Endothelial cell of umbilical vein (primary cell): Measurements from ENCODE around the gene FLNB. TPM values are rescaled to one million over a fixed set of nuclear protein-coding genes. Genes with fewer than 3 reads are reported as not detected.

Source experiments
- BruUV-seq: library from RNA; stranded (reverse); fragments of 400-500 nt; replicated peaks from 2 replicates; lab custom pipeline; 2021; lab: Mats Ljungman, UMichigan
- CTCF ChIA-PET: fragments of 300-600, 350-600 bp; sonication (Branson Sonifier 250); formaldehyde crosslinking; loops from one replicate; lab custom pipeline; 2021; ENCODE audit warnings: antibody characterized with exemption, inconsistent platforms; lab: Charles Lee
- POLR2A ChIA-PET: fragments of 300-600, 350-600 bp; sonication (Branson Sonifier 250); formaldehyde crosslinking; loops from one replicate; lab custom pipeline; 2021; ENCODE audit warnings: antibody characterized with exemption, inconsistent platforms; lab: Charles Lee
- DNase-seq: peaks from one replicate; pipeline ENCODE4 v3.0.0-alpha.2; 2011; ENCODE audit warnings: low read depth, low spot score
- FAIRE-seq: peaks from 2 replicates; lab custom pipeline; 2011; peaks lifted over from hg19 to GRCh38; lab: Jason Lieb, UNC
- H2AFZ ChIP-seq: 2 replicates; pipeline ENCODE4 v1.6.0; 2012; ENCODE audit warnings: low read depth, low read length, control low read depth, inconsistent platforms
- H3K27ac ChIP-seq: 2 replicates; pipeline ENCODE4 v1.5.1; 2011; ENCODE audit warnings: low read depth, mild to moderate bottlenecking, control low read depth, low read length, moderate library complexity; ENCODE audit not compliant: insufficient read depth
- H3K27me3 ChIP-seq, 2 experiments: 2 replicates each; pipeline versions ENCODE4 v1.6.0 to v1.6.1; 2011; ENCODE audit warnings: low read length in 2 of 2, mixed read lengths in 1 of 2; ENCODE audit not compliant: control insufficient read depth in 2 of 2, insufficient read depth in 2 of 2
- H3K36me3 ChIP-seq, 2 experiments: 2 replicates in 1 of 2; 3 replicates in 1 of 2; pipeline ENCODE4 v1.5.1; 2011; ENCODE audit warnings: low read length in 2 of 2, mild to moderate bottlenecking in 1 of 2, moderate library complexity in 1 of 2; ENCODE audit not compliant: control insufficient read depth in 2 of 2, insufficient read depth in 2 of 2; ENCODE audit errors: extremely low read depth in 1 of 2
- H3K4me1 ChIP-seq: 3 replicates; pipeline ENCODE4 v1.5.1; 2011; ENCODE audit warnings: mild to moderate bottlenecking, low read length; ENCODE audit not compliant: control insufficient read depth, insufficient read depth; ENCODE audit errors: extremely low read depth
- H3K4me2 ChIP-seq: 2 replicates; pipeline ENCODE4 v1.6.1; 2011; ENCODE audit warnings: low read length, control low read depth, mixed read lengths; ENCODE audit not compliant: insufficient read depth
- H3K4me3 ChIP-seq, 3 experiments: fragments of 200-600 bp in 1 of 3; sonication (generic), shearing (Covaris generic) in 1 of 3; replicated peaks in 1 of 3; 2 replicates each; pipeline ENCODE4 v1.5.1; 2011 to 2016; ENCODE audit warnings: control low read depth in 3 of 3, low read length in 3 of 3, mild to moderate bottlenecking in 2 of 3, inconsistent platforms in 1 of 3, low read depth in 1 of 3, moderate library complexity in 1 of 3; ENCODE audit not compliant: insufficient read depth in 1 of 3
- H3K79me2 ChIP-seq: 2 replicates; pipeline ENCODE4 v1.6.0; 2012; ENCODE audit warnings: low read length, inconsistent platforms; ENCODE audit not compliant: control insufficient read depth, insufficient read depth
- H3K9ac ChIP-seq: replicated peaks from 2 replicates; pipeline ENCODE3; 2011; ENCODE audit warnings: low read length, control low read depth; ENCODE audit not compliant: insufficient read depth; ENCODE audit errors: extremely low read depth
- H3K9me1 ChIP-seq: replicated peaks from 3 replicates; pipeline ENCODE4 v1.6.0; 2011; ENCODE audit warnings: mild to moderate bottlenecking, low read length; ENCODE audit not compliant: control insufficient read depth, insufficient read depth; ENCODE audit errors: extremely low read depth
- H3K9me3 ChIP-seq: replicated peaks from 2 replicates; pipeline ENCODE4 v1.5.1; 2012; ENCODE audit warnings: low read length, inconsistent platforms; ENCODE audit not compliant: control insufficient read depth, insufficient read depth
- H4K20me1 ChIP-seq: replicated peaks from 2 replicates; pipeline ENCODE3; 2011; ENCODE audit warnings: mild to moderate bottlenecking, low read length; ENCODE audit not compliant: control insufficient read depth, insufficient read depth; ENCODE audit errors: extremely low read depth
- EZH2 ChIP-seq: IDR thresholded peaks from 2 replicates; pipeline ENCODE4 v1.6.1; 2012; ENCODE audit warnings: borderline replicate concordance, low read depth, mild to moderate bottlenecking, moderate library complexity, low read length, inconsistent platforms; ENCODE audit not compliant: severe bottlenecking
- FOS ChIP-seq: IDR thresholded peaks from 2 replicates; pipeline ENCODE4 v1.6.1; 2011; ENCODE audit warnings: mild to moderate bottlenecking, low read length, moderate library complexity, borderline replicate concordance; ENCODE audit not compliant: insufficient read depth
- GATA2 ChIP-seq: IDR thresholded peaks from 2 replicates; pipeline ENCODE4 v1.7.0; 2011; ENCODE audit warnings: low read depth, mild to moderate bottlenecking, moderate library complexity, mixed read lengths, low read length; ENCODE audit not compliant: insufficient read length, insufficient read depth
- JUN ChIP-seq: IDR thresholded peaks from 2 replicates; pipeline ENCODE4 v1.6.1; 2011; ENCODE audit warnings: borderline replicate concordance, low read depth; ENCODE audit not compliant: insufficient read length, insufficient read depth
- MYC ChIP-seq: IDR thresholded peaks from one replicate; pipeline ENCODE4 v1.6.1; 2011; ENCODE audit warnings: mild to moderate bottlenecking, low read depth, low read length
- POLR2A ChIP-seq: IDR thresholded peaks from 2 replicates; pipeline ENCODE4 v1.6.1; 2012; ENCODE audit warnings: low read depth, mild to moderate bottlenecking, control low read depth, low read length
- POLR2AphosphoS5 ChIP-seq: IDR thresholded peaks from 2 replicates; pipeline ENCODE4 v1.6.1; 2012; ENCODE audit warnings: low read depth, mild to moderate bottlenecking, control low read depth, low read length, moderate library complexity; ENCODE audit not compliant: insufficient read depth
- dilution Hi-C: fragments of 300-500 bp; cut with MboI; formaldehyde crosslinking; loops from one replicate; pipeline ENCODE4 v1.15.0; 2019; ENCODE audit warnings: low sequenced_read_pairs; ENCODE audit not compliant: extremely low pct_ligation_motif_present
- intact Hi-C: fragments of 100-400 bp; cut with micrococcal nuclease; formaldehyde crosslinking; loops from one replicate; pipeline ENCODE4 v1.10.0; 2022
- polyA plus RNA-seq, 4 experiments: library from polyadenylated mRNA; depleted of rRNA in 3 of 4; stranded (reverse) in 3 of 4; unstranded in 1 of 4; fragments of >200 nt; gene quantifications; 2 replicates each; pipeline versions ENCODE4 v1.2.1 to v1.2.3, GENCODE V29; 2011 to 2012; ENCODE audit warnings: missing spikeins in 1 of 4
- total RNA-seq: library from RNA; stranded (reverse); gene quantifications from 2 replicates; pipeline ENCODE4 v1.2.3, GENCODE V29; 2021
- TF ChIP-seq, protein P1 (sequence below), 2 donors: IDR thresholded peaks; 1 replicate in 1 of 2; 2 replicates in 1 of 2; pipeline ENCODE4 v1.5.1; 2011; ENCODE audit warnings: low read length in 2 of 2, mild to moderate bottlenecking in 2 of 2, moderate library complexity in 2 of 2, control low read depth in 1 of 2, inconsistent platforms in 1 of 2, low read depth in 1 of 2; ENCODE audit not compliant: insufficient read depth in 1 of 2; ENCODE audit errors: extremely low read depth in 1 of 2
- TF ChIP-seq, protein P2 (sequence below): IDR thresholded peaks from 2 replicates; pipeline ENCODE4 v1.6.1; 2011; ENCODE audit not compliant: insufficient read depth, insufficient read length

The FLNB gene
- total and polyA plus RNA-seq, 2 donors (not counting 3 experiments of a cell fraction or from before 2014, with no cell fraction given), result 479 to 670 TPM

DNA sequence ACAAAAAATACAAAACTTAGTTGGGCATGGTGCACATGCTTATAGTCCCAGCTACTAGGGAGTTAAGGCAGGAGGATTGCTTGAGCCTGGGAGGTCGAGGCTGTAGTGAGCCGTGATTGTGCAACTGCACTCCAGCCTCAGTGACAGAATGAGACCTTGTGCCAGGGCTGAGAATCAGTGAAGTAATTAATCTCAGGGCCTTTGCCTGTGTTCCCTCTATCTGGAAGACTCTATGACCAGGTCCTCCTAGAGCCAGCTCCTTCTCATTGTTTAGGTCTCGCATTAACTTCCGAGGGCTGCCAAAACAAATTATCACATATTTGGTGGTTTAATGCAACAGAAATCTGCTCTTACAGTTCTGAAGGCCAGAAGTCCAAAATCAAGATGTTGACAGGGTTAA is 41.4 kb upstream of the FLNB start:
- intact Hi-C loops (no loop called here), dilution Hi-C loops (no loop called here)
- FAIRE-seq, result no peak
- H3K27ac ChIP-seq, result no peak overlapping the region
- no peaks in the 10 kb centered on the region for H3K36me3 ChIP-seq
- H3K4me2 ChIP-seq, result no peak overlapping the region
- H3K27me3 ChIP-seq, result no peaks in the 10 kb centered on the region
- TF ChIP-seq, protein P1, sequence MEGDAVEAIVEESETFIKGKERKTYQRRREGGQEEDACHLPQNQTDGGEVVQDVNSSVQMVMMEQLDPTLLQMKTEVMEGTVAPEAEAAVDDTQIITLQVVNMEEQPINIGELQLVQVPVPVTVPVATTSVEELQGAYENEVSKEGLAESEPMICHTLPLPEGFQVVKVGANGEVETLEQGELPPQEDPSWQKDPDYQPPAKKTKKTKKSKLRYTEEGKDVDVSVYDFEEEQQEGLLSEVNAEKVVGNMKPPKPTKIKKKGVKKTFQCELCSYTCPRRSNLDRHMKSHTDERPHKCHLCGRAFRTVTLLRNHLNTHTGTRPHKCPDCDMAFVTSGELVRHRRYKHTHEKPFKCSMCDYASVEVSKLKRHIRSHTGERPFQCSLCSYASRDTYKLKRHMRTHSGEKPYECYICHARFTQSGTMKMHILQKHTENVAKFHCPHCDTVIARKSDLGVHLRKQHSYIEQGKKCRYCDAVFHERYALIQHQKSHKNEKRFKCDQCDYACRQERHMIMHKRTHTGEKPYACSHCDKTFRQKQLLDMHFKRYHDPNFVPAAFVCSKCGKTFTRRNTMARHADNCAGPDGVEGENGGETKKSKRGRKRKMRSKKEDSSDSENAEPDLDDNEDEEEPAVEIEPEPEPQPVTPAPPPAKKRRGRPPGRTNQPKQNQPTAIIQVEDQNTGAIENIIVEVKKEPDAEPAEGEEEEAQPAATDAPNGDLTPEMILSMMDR (IDR thresholded peaks at IDR 0.05; ENCODE audit: extremely low read depth in 1 of 2, insufficient read depth in 1 of 2, low read depth in 1 of 2, low read length in 2 of 2), result no peak
- TF ChIP-seq POLR2AphosphoS5 (no peak), JUN (no peak), GATA2 (no peak), MYC (no peak), EZH2 (no peak), FOS (no peak), POLR2A (no peak)
- TF ChIP-seq, protein P2, sequence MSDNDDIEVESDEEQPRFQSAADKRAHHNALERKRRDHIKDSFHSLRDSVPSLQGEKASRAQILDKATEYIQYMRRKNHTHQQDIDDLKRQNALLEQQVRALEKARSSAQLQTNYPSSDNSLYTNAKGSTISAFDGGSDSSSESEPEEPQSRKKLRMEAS, result no peak
- peak overlapping the region; percentile 4 for H2AFZ ChIP-seq
- H3K4me1 ChIP-seq, result peaks cover 22% of the 10 kb centered on the region
- ChIA-PET CTCF (interaction anchor here (0.6 to 1.0 kb wide), 4 partner anchors 8 to 212 kb away, joined by 3 read pairs; no protein-coding TSS in a partner anchor), POLR2A (no interaction called here)
- no peaks in the 10 kb centered on the region for H3K9me3 ChIP-seq
- no peak for DNase-seq
- no TSS peak for BruUV-seq
- no peaks in the 10 kb centered on the region for H4K20me1 ChIP-seq
- H3K9ac ChIP-seq, result no peak overlapping the region
- H3K4me3 ChIP-seq, result no peak overlapping the region
- no peaks in the 10 kb centered on the region for H3K79me2 ChIP-seq
- no peaks in the 10 kb centered on the region for H3K9me1 ChIP-seq
